Measurements from ENCODE around the gene NOTCH2.

DNA sequence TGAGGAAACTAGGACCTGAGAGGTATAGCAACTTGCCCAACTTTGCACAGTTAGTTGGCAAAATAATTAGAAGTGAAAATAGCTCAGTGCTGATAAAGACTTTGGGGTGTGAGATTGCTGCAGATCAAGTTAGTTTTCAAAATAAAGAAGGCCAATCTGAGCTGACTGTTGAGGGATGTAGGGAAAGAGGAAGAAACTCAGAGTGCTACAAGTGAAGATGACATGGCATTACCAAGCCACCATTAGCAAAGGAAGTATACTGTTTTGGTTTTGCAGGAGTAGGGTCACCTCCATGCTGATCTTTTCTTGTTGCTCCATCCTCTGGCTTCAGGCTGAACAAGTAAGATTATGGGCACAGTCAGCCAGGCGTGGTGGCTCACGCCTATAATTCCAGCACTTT is 94.5 kb downstream of the NOTCH2 start:
- TF ChIP-seq CTCF (conservative IDR thresholded peaks at IDR 0.05; ENCODE audit: low read depth, low read length) (no peak), EZH2 (IDR thresholded peaks at IDR 0.05; ENCODE audit: low read length, unreplicated experiment) (no peak)

All from PC-3 (cell line).